ENCODE measurements around the gene UVSSA. TPM values are rescaled to one million over a fixed set of nuclear protein-coding genes. Genes with fewer than 3 reads are reported as not detected.

Gene UVSSA
- total RNA-seq, 1 experiment from 2014 or later, result 6.0 TPM

- no peak for DNase-seq (ENCODE audit: low read depth, low spot score)
- in situ Hi-C loops (cut with HindIII; ENCODE audit: low pct_unique_long_range_greater_than_20kb, low sequenced_read_pairs), result no loop called here
Observed at GRCh38 chr4:1405254-1405635, 58.2 kb downstream of the UVSSA start.

- in situ Hi-C loops (cut with HindIII; ENCODE audit: low pct_unique_long_range_greater_than_20kb, low sequenced_read_pairs), result no loop called here
- DNase-seq (ENCODE audit: low read depth, low spot score), result no peak
Observed at GRCh38 chr4:1405636-1406393, 58.8 kb downstream of the UVSSA start.

GRCh38 chr4:1406394-1406980 is 59.5 kb downstream of the UVSSA start, which contains the start of gene NKX1-1:
NKX1-1 (minus strand) TSS chr4:1406442; CDS start chr4:1406442, 0 bp downstream.
- no peak for DNase-seq (ENCODE audit: low read depth, low spot score)
- in situ Hi-C loops (cut with HindIII; ENCODE audit: low pct_unique_long_range_greater_than_20kb, low sequenced_read_pairs), result no loop called here

GRCh38 chr4:1406981-1407656 is 60.1 kb downstream of the UVSSA start:
- no peak for DNase-seq (ENCODE audit: low read depth, low spot score)
- in situ Hi-C loops (cut with HindIII; ENCODE audit: low pct_unique_long_range_greater_than_20kb, low sequenced_read_pairs), result no loop called here

GRCh38 chr4:1407657-1408333 is 60.8 kb downstream of the UVSSA start:
- in situ Hi-C loops (cut with HindIII; ENCODE audit: low pct_unique_long_range_greater_than_20kb, low sequenced_read_pairs), result no loop called here
- DNase-seq (ENCODE audit: low read depth, low spot score), result no peak

- DNase-seq (ENCODE audit: low read depth, low spot score), result peak; percentile 22
- in situ Hi-C loops (cut with HindIII; ENCODE audit: low pct_unique_long_range_greater_than_20kb, low sequenced_read_pairs), result no loop called here
Observed at GRCh38 chr4:1408418-1408817, 61.4 kb downstream of the UVSSA start.

GRCh38 chr4:1409079-1409478 is 62.1 kb downstream of the UVSSA start:
- in situ Hi-C loops (cut with HindIII; ENCODE audit: low pct_unique_long_range_greater_than_20kb, low sequenced_read_pairs), result no loop called here
- no peak for DNase-seq (ENCODE audit: low read depth, low spot score)

- in situ Hi-C loops (cut with HindIII; ENCODE audit: low pct_unique_long_range_greater_than_20kb, low sequenced_read_pairs), result no loop called here
- DNase-seq (ENCODE audit: low read depth, low spot score), result no peak
Observed at GRCh38 chr4:1409491-1410425, 62.8 kb downstream of the UVSSA start.

GRCh38 chr4:1410491-1411325 is 63.7 kb downstream of the UVSSA start:
- DNase-seq (ENCODE audit: low read depth, low spot score), result peak; percentile 42
- in situ Hi-C loops (cut with HindIII; ENCODE audit: low pct_unique_long_range_greater_than_20kb, low sequenced_read_pairs), result no loop called here

- no peak for DNase-seq (ENCODE audit: low read depth, low spot score)
- in situ Hi-C loops (cut with HindIII; ENCODE audit: low pct_unique_long_range_greater_than_20kb, low sequenced_read_pairs), result no loop called here
Observed at GRCh38 chr4:1411436-1412375, 64.7 kb downstream of the UVSSA start.

- DNase-seq (ENCODE audit: low read depth, low spot score), result no peak
- in situ Hi-C loops (cut with HindIII; ENCODE audit: low pct_unique_long_range_greater_than_20kb, low sequenced_read_pairs), result no loop called here
Observed at GRCh38 chr4:1412376-1413203, 65.6 kb downstream of the UVSSA start.

- in situ Hi-C loops (cut with HindIII; ENCODE audit: low pct_unique_long_range_greater_than_20kb, low sequenced_read_pairs), result no loop called here
Observed at GRCh38 chr4:1413204-1413663, 66.2 kb downstream of the UVSSA start.

GRCh38 chr4:1413687-1414479 is 66.9 kb downstream of the UVSSA start:
- no peak for DNase-seq (ENCODE audit: low read depth, low spot score)
- in situ Hi-C loops (cut with HindIII; ENCODE audit: low pct_unique_long_range_greater_than_20kb, low sequenced_read_pairs), result no loop called here

More at GRCh38 chr4:1413204-1413663, 66.2 kb downstream of the UVSSA start:
- no peak for DNase-seq (ENCODE audit: low read depth, low spot score)
